ENCODE measurements around the gene BRIP1.

Gene BRIP1

DNA sequence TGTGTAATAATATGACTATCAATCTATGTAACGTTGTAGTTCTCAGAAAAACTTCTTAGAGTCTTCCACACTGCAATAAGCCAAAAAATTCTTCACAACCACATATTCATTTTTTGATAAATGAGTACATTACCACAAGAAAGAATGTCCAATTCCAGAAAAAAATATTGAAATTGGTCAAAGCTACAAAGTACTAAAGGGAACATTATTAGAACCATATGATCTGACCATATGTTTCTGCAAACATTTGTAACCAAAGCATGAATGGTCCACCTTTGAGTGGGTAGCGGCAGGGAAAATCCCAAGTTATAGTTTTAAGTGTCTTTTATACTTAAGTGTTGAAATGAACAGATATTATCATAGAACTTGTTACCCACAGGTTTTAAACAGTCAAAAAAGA is 200.6 kb downstream of the BRIP1 start:
- DNase-seq (ENCODE audit: low spot score), result no peak

DNA sequence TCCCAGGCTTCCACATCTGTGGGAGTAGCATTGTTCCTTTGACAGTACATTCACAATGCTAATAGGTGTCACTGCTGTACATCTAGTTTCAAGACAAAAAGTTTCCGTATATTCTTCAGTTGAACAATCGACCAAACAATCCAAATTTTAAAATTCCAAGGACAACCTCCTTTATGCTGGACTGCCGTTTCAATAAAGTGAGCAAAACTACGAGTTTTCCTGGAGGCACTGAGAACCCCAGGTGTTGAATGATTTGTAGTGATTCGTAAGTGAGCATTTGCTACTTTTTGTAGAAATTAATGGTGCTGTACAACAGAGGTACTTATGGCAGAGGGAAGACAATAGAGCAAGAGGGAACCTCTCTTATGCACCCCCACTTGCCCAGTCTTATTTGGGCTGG is 201.1 kb downstream of the BRIP1 start:
- no peak for DNase-seq (ENCODE audit: low spot score)

DNA sequence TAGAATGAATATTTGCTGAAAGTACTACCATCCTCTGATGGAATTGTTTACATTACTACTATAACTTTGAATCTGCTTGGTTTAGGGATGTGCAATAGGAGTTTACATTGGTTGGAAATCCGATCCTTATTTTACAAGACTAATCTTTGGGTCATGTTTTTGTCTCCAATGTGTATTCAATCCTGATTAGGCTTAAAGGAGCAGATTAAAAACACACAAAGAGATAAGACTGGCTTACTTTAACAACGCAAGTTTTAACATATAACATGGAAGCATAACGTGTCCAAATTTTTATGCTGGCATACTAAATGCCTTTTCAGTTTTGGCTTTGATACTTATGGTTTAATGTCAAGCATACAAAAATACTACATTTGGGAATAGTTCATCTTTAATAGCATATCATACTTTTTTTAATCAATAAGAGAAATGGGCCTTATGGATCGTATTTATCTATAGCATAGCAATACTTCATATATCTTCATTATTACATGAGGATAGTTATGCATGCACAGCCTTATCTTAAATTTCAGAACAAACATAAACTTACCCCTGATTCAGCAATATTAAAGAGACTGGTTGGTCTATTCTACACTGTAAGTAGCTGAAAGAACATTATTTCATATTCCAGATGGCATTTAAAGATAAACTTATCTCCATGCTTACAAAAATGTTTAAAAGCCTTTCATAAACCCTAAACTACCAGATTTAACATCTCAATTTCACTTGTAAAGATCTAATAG is 202.4 kb downstream of the BRIP1 start:
- DNase-seq (ENCODE audit: low spot score), result no peak

DNA sequence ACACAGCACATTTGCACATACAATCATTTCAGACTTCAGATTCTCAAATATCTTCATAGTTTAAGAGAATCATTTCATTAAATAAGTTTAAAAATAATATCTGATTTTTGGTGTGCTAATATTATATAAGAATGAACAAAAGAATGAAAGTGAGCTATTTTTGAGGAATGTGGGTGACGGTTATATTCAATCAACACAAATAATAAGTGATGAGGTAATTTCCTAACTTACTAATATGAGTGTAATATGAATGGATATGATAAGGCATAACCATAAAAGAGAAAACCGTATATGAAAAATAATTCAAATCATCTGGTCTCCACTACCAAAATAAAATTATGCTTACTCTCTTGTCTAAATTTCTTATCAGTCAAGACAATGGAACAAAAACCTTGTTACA is 203.9 kb downstream of the BRIP1 start:
- DNase-seq (ENCODE audit: low spot score), result no peak

DNA sequence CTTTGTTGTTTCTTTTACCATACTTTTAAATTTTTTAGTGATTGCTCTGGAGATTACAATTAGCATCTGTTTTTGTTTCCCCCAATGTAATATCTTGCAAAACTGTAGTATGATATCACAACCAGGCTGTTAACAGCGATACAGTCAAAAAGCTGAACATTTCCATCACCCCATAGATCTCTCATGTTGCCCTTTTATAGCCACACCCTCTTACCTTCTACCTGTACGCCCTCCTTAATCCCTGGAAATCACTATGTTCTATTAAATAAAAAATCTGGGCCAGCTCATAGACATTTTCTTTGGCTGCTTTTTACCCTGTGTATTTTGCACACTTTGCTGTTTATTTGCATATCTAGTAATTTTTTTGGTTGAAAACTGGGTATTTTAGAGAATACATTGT is 205.1 kb downstream of the BRIP1 start:
- no peak for DNase-seq (ENCODE audit: low spot score)

DNA sequence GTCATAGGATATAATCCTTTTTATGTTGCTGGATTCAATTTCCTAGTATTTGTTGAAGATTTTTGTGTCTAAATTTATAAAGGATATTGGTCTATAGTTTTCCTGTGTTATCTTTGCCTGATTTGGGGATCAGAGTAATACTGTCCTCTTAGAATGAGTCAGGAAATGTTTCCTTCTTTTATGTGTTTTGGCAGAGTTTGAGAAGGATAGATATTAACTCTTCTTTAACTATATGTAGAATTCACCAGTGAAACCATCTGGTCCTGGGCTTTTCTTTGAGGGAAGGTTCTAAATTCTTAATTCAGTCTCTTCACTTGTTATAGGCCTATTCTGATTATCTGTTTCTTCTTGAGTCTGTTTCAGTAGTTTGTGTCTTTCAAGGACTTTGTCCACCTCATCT is 206.0 kb downstream of the BRIP1 start:
- DNase-seq (ENCODE audit: low spot score), result no peak

DNA sequence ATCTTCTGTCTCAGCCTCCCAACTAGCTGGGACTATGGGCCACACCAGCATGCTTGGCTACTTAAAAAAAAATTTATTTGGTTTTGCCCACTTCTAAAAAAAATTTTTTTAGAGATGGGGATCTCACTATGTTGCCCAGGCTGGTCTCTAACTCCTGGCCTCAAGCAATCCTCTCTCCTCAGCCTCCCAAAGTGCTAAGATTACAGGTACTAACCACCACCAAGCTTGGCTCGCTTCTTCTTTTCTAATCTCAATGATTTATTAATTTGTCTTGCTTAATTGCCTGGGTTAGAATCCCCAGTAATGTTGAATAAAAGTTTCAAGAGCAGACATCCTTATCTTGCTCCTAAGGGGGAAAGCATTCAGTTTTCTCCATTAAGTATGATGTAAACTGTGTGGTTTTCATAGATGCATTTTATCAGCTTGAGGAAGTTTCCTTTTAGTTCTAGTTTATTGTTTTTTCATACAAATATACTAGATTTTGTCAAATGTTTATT is 206.6 kb downstream of the BRIP1 start:
- no peak for DNase-seq (ENCODE audit: low spot score)

DNA sequence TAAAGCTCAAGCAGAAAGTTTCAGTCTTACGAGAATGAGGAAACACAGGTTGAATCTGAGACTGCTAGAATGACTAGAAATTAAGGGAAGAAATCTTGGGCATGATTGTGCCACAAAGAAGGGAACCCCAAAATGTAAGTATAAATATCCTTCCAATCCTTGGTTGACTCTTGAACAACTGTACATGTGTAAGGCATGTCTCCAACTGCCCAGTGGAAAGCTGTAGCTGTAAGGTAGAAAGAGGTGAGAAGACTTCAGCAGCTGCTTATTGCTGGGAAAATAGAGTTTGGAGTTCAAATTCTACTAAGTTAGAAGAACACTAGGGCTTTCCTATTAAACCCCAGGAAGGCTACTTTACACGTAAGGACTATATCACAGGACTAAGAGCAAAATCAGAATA is 212.6 kb downstream of the BRIP1 start:
- no peak for DNase-seq (ENCODE audit: low spot score)

DNA sequence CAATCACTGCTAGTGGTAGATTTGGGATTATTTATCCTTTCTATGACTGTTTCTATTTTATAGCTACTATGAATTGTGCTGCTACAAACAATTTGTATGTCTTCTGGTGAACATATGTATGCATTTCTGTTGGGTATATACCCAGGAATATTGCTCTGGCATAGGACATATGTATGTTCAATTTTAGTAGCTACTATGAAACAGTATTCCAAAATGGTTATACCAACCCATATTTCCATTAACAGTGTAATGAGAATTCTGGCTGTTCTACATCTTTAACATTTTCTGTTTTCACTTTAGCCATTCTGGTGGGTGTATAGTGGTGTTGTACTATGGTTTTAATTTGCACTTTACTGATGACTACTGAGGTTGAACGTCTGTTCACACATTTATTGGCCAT is 214.7 kb downstream of the BRIP1 start:
- no peak for DNase-seq (ENCODE audit: low spot score)

DNA sequence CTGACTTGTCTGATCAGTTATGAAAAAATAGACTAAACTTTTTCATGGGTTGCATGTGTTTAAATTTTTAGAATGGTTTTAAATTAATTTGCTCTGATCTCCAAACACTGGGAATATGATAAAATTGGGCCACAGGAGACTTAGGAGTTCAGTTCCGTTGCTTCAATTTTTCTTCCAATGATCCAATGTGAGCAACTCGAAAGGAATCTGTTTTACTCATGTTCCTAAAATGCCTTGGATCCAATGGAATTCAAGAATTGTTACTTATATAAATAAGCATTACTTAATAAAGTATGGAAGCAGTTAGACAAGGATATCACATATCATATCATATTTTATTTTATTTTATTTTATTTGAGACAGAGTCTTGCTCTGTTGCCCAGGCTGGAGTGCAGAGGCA is 216.3 kb downstream of the BRIP1 start:
- DNase-seq (ENCODE audit: low spot score), result peak; percentile 47

DNA sequence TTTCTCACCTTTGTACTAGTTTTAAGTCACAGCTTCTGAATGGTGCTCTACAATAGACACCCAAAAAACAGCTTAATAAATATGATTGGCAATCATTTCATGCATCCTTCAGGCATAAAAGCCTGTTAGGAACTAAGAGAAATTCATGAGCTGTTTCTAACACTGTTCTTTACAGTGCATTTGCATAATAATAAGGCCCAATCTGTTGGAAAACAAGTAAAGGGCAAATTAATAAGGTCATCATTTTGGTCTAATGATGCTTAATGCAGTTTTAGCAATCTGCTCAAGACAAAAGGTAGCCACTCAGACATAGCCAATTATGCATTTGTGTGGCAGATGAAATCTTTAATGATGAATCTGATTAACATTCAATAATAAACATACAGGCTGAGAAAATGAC is 216.8 kb downstream of the BRIP1 start:
- DNase-seq (ENCODE audit: low spot score), result no peak

DNA sequence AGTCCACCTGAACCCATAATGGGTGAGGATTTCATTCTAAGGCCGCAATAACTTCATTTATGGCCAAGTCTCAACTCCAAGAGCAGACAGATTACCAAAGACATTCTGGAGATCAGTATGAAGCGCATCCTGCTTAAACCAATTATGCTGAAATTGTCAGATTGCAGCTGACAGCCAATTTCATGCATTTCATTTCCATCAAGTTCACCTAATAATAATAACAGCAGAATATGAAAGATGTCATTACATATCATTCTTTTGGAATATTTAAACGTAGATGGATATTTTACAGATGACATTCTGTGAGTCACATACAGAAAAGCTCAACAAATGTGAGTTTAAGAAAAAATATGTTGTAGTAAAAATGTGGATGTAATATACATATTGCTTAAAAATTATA is 217.4 kb downstream of the BRIP1 start:
- DNase-seq (ENCODE audit: low spot score), result no peak

DNA sequence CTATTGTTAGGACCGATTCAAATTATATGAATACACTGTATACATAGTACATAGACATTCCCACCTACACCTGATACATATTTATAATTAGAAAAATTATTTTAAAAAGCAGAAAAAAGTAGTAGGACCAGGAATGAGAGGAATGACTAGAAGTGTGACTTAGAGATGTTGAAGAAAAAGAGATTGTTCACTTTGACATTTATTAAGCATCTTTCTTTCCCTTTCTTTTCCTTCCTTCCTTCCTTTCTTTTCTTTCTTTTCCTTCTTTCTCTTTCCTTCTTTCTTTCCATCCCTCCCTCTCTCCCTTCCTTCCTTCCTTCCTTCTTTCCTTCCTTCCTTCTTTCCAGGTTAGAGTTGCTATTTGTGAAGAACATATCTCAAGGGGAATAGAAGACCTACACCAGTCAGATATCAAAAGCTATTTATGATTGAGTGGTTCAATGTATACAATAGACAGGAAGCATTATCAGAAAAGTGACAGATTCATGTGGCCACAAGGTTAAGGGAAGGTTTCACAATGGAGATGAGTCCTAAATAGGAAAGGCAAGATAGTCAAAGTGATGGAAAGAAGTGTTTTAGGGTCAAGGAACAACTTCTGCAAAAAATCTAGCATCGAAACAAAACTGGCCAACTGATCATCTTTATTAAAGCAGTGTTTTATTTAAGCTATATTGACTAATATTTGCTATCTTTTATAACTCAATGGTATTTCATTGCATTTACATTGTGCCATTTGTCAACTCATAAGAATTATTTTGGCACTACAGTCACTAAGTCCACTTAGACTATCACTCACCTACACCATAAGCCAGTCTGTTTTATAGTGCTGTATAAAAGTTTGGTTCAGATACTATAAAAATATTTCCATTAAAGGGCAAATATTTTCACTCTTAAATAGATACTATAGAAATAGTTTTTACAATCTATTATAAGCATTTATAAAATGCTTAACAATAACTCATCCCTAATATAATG is 218.2 kb downstream of the BRIP1 start:
- no peak for DNase-seq (ENCODE audit: low spot score)

DNA sequence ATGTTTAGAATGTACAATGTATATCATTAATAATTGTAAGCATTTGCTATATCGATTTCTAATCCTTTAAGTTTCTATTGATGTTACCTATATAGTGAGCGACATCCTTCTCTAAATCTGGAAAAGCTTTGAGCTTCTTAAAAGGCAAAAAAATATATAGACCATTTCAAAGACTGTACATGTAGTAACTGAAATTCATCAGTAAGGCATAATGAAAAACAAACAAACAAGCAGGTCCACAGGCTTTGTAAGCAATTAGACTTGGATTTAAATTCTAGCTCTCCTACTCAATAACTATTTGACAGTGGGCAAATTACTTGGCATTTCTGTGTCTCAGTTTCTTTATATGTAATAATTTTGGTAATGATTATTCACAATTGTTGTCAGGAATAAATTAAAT is 220.6 kb downstream of the BRIP1 start:
- DNase-seq (ENCODE audit: low spot score), result no peak

DNA sequence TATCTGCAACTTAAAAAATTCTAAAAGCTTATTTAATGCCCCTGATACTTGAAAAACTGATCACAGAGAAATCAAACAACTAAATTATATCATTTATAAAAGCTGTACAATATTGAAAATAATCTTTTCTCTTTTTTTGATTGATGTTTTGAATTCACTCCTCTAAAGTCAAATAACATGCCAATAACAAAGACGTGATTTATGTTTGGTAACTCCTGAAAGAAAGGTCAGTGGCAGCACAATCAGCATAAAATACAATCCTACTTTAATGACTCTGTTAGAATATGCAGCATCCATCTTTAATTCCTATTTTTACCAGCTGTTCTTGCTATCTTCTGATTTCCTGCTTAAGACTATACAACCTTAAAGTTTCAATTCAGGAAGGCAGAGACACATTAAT is 221.6 kb downstream of the BRIP1 start:
- no peak for DNase-seq (ENCODE audit: low spot score)

DNA sequence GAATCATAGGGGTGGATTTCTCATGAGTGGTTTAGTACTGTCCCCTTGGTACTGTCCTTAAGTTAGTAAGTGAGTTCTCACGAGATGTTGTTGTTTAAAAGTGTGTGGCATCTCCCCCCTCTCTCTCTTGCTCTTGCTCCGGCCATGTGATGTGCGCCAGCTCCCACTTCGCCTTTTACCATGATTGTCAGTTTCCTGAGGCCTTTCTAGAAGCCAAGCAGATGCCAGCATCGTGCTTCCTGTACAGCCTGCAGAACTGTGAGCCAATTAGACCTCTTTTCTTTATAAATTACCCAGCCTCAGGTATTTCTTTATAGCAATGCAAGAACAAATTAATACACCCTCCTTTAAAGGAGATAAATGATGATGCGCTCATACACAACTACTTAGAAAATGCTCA is 222.2 kb downstream of the BRIP1 start:
- DNase-seq (ENCODE audit: low spot score), result no peak

DNA sequence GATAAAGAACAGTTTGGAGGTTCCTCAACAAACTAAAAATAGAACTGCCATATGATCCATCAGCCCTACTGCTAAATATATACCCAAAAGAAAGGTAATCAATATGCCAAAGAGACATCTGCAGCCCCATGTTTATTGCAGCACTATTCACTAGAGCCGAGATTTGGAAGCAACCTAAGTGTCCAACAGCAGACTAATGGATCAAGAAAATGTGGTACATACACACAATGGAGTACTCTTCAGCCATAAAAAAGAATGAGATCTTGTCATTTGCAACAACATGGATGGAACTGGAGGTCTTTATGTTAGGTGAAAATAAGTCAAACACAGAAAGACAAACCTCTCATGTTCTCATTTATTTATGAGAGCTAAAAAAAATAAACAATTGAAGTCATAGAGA is 223.5 kb downstream of the BRIP1 start:
- DNase-seq (ENCODE audit: low spot score), result no peak

DNA sequence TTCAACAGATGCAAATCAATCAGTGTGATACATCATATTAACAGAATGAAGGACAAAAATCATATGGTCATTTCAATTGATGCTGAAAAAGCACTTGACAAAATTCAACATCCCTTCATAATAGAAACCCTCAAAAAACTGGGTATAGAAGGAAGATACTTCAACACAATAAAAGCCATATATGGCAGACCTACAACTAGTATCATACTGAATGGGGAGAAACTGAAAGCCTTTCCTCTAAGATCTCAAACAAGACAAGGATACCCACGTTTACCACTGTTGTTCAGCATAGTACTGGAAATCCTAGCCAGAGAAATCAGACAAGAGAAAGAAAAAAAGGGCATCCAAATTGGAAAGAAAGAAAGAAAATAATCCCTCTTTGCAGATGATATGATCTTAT is 225.2 kb downstream of the BRIP1 start:
- DNase-seq (ENCODE audit: low spot score), result no peak

DNA sequence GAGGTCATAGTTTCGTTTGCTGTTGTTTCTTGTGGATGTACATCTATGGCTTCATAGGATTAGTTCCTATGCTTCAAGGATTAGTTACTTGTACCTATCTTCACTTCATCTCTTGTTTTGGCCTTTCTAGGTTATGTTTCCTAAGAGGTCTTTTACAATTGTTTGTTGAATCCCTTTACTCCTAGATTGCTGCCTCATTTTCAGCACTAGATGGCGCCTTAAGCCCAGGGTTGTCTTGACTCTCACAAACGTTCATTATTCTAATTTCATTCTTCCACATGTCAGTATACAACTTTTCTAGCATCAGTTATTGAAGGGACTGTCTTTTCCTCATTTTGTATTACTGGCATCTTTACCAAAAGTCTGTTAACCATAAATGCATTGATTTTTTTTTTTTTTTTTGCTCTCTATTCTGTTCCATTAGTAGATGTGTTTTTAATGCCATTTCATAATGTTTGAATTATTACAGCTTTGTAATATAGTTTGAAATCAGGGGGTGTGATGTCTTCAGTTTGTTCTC is 227.4 kb downstream of the BRIP1 start:
- peak; percentile 11 for DNase-seq (ENCODE audit: low spot score)

DNA sequence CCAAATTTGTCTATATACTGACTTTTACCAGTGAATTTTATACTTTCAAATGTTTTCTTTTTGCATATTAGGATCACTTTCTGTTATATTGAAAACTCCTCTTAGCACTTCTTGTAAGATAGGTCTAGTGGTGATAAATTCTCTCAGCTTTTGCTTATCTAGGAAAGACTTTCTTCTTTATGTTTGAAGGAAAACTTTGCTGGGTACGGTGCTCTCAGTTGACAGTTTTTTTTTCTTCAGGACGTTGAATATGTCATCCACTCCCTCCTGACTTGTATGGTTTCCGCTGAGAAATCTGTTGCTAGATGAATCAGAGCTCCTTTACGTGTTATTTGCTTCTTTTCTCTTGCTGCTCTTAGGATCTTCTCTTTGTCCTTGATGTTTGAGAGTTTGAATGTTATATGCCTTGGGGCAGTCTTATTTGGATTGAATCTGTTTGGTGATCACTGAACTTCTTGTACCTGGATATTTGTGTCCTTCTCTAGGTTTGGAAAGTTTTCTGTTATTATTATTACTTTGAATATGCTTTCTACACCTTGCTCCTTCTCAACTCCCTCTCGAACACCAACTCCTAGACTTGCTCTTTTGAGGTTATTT is 228.3 kb downstream of the BRIP1 start:
- no peak for DNase-seq (ENCODE audit: low spot score)

DNA sequence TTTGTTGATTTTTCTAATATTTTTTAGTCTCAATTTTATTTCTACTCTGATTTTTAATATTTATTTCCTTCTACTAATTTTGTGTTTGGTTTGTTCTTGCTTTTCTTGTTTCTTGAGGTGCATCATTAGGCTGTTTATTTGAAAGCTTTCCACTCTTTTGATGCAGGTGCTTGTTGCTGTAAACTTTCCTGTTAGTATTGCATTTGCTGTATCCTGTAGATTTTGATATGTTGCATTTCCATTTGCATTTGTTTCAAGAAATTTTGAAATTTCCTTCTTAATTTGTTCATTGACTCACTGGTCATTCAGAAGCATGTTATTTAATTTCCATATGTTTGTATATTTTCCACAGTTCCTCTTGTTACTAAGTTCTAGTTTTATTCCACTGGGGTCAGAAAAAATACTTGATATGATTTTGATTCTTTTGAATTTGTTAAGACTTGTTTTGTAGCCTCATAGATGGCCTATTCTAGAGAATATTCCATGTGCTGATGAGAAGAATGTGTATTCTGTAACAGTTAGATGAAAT is 229.3 kb downstream of the BRIP1 start:
- DNase-seq (ENCODE audit: low spot score), result no peak

DNA sequence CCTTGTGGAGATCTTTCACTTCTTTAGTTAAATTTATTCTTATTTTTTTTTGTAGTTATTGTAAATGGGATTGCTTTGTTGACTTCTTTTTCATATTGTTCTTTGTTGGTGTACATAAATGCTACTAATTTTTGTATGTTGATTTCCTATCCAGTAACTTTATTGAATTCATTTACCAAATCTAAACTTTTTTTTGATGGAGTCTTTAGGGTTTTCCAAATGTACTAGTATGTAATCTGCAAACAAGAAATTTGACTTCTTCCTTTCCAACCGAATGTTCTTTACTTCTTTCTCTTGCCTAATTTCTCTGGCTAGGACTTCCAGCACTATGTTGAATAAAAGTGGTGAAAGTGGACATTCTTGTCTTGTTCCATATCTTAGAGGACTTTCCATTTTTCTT is 230.5 kb downstream of the BRIP1 start:
- DNase-seq (ENCODE audit: low spot score), result no peak

All from AG08396 (cell line).